WI38 (cell line): Measurements from ENCODE around the gene SSRP1.
A peak's percentile ranks its signal among the peaks of the same experiment; 100 is the strongest.

Experiments
- H3K4me3 ChIP-seq: 2 replicates; pipeline ENCODE4 v1.5.1; 2011; ENCODE audit warnings: low read depth, mild to moderate bottlenecking, control low read depth, low read length
- CTCF ChIP-seq: IDR thresholded peaks from 2 replicates; pipeline ENCODE4 v1.5.1; 2012; ENCODE audit warnings: low read depth, mild to moderate bottlenecking, control low read depth, low read length

The SSRP1 gene

GRCh38 chr11:57313071-57313787 is 22.5 kb downstream of the SSRP1 start:
- no peak for TF ChIP-seq CTCF

GRCh38 chr11:57312511-57313021 is 23.1 kb downstream of the SSRP1 start:
- no peak overlapping the region for H3K4me3 ChIP-seq
- TF ChIP-seq CTCF, result no peak

More at GRCh38 chr11:57313071-57313787, 22.5 kb downstream of the SSRP1 start:
- no peak overlapping the region for H3K4me3 ChIP-seq

GRCh38 chr11:57311109-57311936 is 24.4 kb downstream of the SSRP1 start:
- peak overlapping the region; percentile 62 for H3K4me3 ChIP-seq
- TF ChIP-seq CTCF, result no peak

GRCh38 chr11:57310630-57311086 is 25.0 kb downstream of the SSRP1 start:
- no peak for TF ChIP-seq CTCF
- peak overlapping the region; percentile 62 for H3K4me3 ChIP-seq

GRCh38 chr11:57310091-57310490 is 25.6 kb downstream of the SSRP1 start:
- peak overlapping the region; percentile 62 for H3K4me3 ChIP-seq
- no peak for TF ChIP-seq CTCF

- H3K4me3 ChIP-seq, result no peak overlapping the region
- no peak for TF ChIP-seq CTCF
Measured at GRCh38 chr11:57309106-57310059, 26.3 kb downstream of the SSRP1 start.
